Stomach (tissue), 9 donors: ENCODE measurements around the gene BLACAT1. TPM values are rescaled to one million over a fixed set of nuclear protein-coding genes. Genes with fewer than 3 reads are reported as not detected.

Source experiments
- DNase-seq, 2 donors: peaks; one replicate each; pipeline versions ENCODE4 v3.0.0 to v3.0.0-alpha.2; 2013 to 2019
- H3K27ac ChIP-seq, 5 donors: fragments of 200-600 bp in 4 of 5; sonication (generic) in 4 of 5; one replicate each; pipeline ENCODE4 v1.5.1; 2013 to 2019; ENCODE audit warnings: mild to moderate bottlenecking in 1 of 5, moderate library complexity in 1 of 5
- H3K27me3 ChIP-seq, 3 donors: fragments of 200-600 bp; sonication (generic); one replicate each; pipeline ENCODE4 v1.5.1; 2017 to 2019; ENCODE audit warnings: mixed run types in 1 of 3
- H3K36me3 ChIP-seq, 4 donors: fragments of 200-600 bp; sonication (generic); 1 replicate in 3 of 4; 2 replicates in 1 of 4; pipeline ENCODE4 v1.5.1; 2016 to 2019
- H3K4me1 ChIP-seq, 4 donors: fragments of 200-600 bp; sonication (generic); one replicate each; pipeline ENCODE4 v1.5.1; 2016 to 2019
- H3K4me3 ChIP-seq, 4 donors: fragments of 200-600 bp; sonication (generic) in 3 of 4; one replicate each; pipeline ENCODE4 v1.5.1; 2016 to 2019; ENCODE audit warnings: mild to moderate bottlenecking in 1 of 4
- H3K9me3 ChIP-seq, 4 donors: fragments of 200-600 bp; sonication (generic); one replicate each; pipeline ENCODE4 v1.5.1; 2016 to 2019
- CTCF ChIP-seq, 7 experiments: fragments of 450-650 bp in 4 of 7; fragments of 200-600 bp in 3 of 7; sonication (generic) in 3 of 7; IDR thresholded peaks; one replicate each; pipeline ENCODE4 v1.5.1; 2016 to 2019; ENCODE audit warnings: antibody characterized with exemption in 7 of 7, control low read depth in 2 of 7, mild to moderate bottlenecking in 1 of 7
- EP300 ChIP-seq: sonication (generic); formaldehyde crosslinking; IDR thresholded peaks from one replicate; pipeline ENCODE4 v1.6.1; 2017; ENCODE audit warnings: antibody characterized with exemption
- POLR2A ChIP-seq, 4 donors: fragments of 450-650 bp; IDR thresholded peaks; one replicate each; pipeline ENCODE4 v1.6.1; 2016; ENCODE audit warnings: antibody characterized with exemption in 4 of 4, control low read depth in 2 of 4, mild to moderate bottlenecking in 1 of 4, moderate library complexity in 1 of 4
- POLR2AphosphoS5 ChIP-seq, 3 donors: sonication (generic); formaldehyde crosslinking; IDR thresholded peaks; one replicate each; pipeline ENCODE4 v1.6.1; 2016; ENCODE audit warnings: antibody characterized with exemption in 3 of 3
- WGBS, 5 donors: extraction: QIAGEN DNeasy Blood & Tissue Kit in 3 of 5; methylation state at CpG; one replicate each; pipeline versions ENCODE4 v1.1.5 to v1.1.7; 2013 to 2018; 5-methylcytosine and 5-hydroxymethylcytosine counted together
- intact Hi-C: fragments of 100-400 bp; cut with DNase I; formaldehyde crosslinking; loops from one replicate; pipeline ENCODE4 v1.15.1; 2023; ENCODE audit warnings: low total_unique reads
- polyA plus RNA-seq, 3 donors: library from polyadenylated mRNA; stranded (reverse); fragments of 200-250 nt; gene quantifications; one replicate each; pipeline ENCODE4 v1.2.3, GENCODE V29; 2013
- total RNA-seq, 5 donors: library from RNA; depleted of rRNA; stranded (reverse); fragments of >200 nt; gene quantifications; one replicate each; pipeline versions ENCODE4 v1.1.0 to v1.2.3, GENCODE V29; 2014 to 2016
- donor health status: healthy with polysubstance abuse.
- donor health status: Bipolar disorder and iron deficiency.
- donor health status: healthy.

BLACAT1 gene
- total and polyA plus RNA-seq, 8 donors, result 0.37 to 0.43 TPM; not detected in 6

GRCh38 chr1:205477121-205477758, 21.4 kb upstream of the BLACAT1 start:
- H3K4me3 ChIP-seq, result no peak overlapping the region
- peak overlapping the region in 2 of 5 donors; percentile 20 to 31 for H3K27ac ChIP-seq
- H3K4me1 ChIP-seq, result peaks cover 0 to 12% (median 7%) of the 10 kb centered on the region in 4 donors
- WGBS, 5 donors, result 67 to 93% (median 76%) methylated on average over 1 to 6 of the region's 6 CpGs
- intact Hi-C loops, result no loop called here
- H3K9me3 ChIP-seq, result peaks cover 0 to 16% (median 12%) of the 10 kb centered on the region in 4 donors
- DNase-seq, result no peak
- peaks cover 0 to 84% (median 21%) of the 10 kb centered on the region in 3 donors for H3K27me3 ChIP-seq
- TF ChIP-seq POLR2AphosphoS5 (IDR thresholded peaks at IDR 0.05) (no peak), CTCF (IDR thresholded peaks at IDR 0.05) (no peak), POLR2A (IDR thresholded peaks at IDR 0.05) (no peak), EP300 (no peak)
- no peaks in the 10 kb centered on the region for H3K36me3 ChIP-seq

- WGBS, 5 donors, result 91 to 96% (median 95%) methylated on average over 4 of the region's 4 CpGs
- no peak for DNase-seq
- Histone ChIP-seq H3K4me1 (peaks cover 0 to 12% (median 7%) of the 10 kb centered on the region in 4 donors), H3K36me3 (no peaks in the 10 kb centered on the region), H3K27ac (no peak overlapping the region), H3K27me3 (peaks cover 0 to 78% (median 15%) of the 10 kb centered on the region in 3 donors), H3K9me3 (peaks cover 0 to 16% (median 12%) of the 10 kb centered on the region in 4 donors), H3K4me3 (no peak overlapping the region)
- no peak for TF ChIP-seq CTCF (IDR thresholded peaks at IDR 0.05)
- TF ChIP-seq POLR2AphosphoS5 (IDR thresholded peaks at IDR 0.05), result no peak
- no peak for TF ChIP-seq POLR2A (IDR thresholded peaks at IDR 0.05)
- no peak for TF ChIP-seq EP300
- intact Hi-C loops, result no loop called here
These were observed 20.8 kb upstream of the BLACAT1 start for GRCh38 chr1:205476648-205477047.

- H3K27ac ChIP-seq, result no peak overlapping the region
- no peak for TF ChIP-seq POLR2AphosphoS5 (IDR thresholded peaks at IDR 0.05)
- no peak for TF ChIP-seq CTCF (IDR thresholded peaks at IDR 0.05)
- TF ChIP-seq EP300, result no peak
- peaks cover 0 to 70% (median 15%) of the 10 kb centered on the region in 3 donors for H3K27me3 ChIP-seq
- 96 to 100% (median 100%) methylated on average over 1 of the region's 1 CpG for WGBS, 5 donors
- no peaks in the 10 kb centered on the region for H3K36me3 ChIP-seq
- no peak overlapping the region for H3K4me3 ChIP-seq
- H3K9me3 ChIP-seq, result peaks cover 0 to 16% (median 12%) of the 10 kb centered on the region in 4 donors
- DNase-seq, result no peak
- peaks cover 0 to 12% (median 7%) of the 10 kb centered on the region in 4 donors for H3K4me1 ChIP-seq
- intact Hi-C loops, result no loop called here
These were observed 20.0 kb upstream of the BLACAT1 start for GRCh38 chr1:205475855-205476254.

GRCh38 chr1:205474571-205474970, 18.7 kb upstream of the BLACAT1 start:
- H3K4me3 ChIP-seq, result no peak overlapping the region
- 84 to 96% (median 87%) methylated on average over 3 of the region's 3 CpGs for WGBS, 5 donors

More at GRCh38 chr1:205474571-205474970, 18.7 kb upstream of the BLACAT1 start:
- no peak for DNase-seq
- Histone ChIP-seq H3K36me3 (no peaks in the 10 kb centered on the region), H3K27ac (no peak overlapping the region), H3K27me3 (peaks cover 0 to 61% (median 10%) of the 10 kb centered on the region in 3 donors), H3K4me1 (peaks cover 0 to 12% (median 7%) of the 10 kb centered on the region in 4 donors), H3K9me3 (peaks cover 0 to 16% (median 12%) of the 10 kb centered on the region in 4 donors)
- intact Hi-C loops, result no loop called here
- TF ChIP-seq POLR2AphosphoS5 (IDR thresholded peaks at IDR 0.05), result no peak
- TF ChIP-seq CTCF (IDR thresholded peaks at IDR 0.05), result no peak
- no peak for TF ChIP-seq EP300
- no peak for TF ChIP-seq POLR2A (IDR thresholded peaks at IDR 0.05)
